ENCODE data around the gene MICAL3.
"Not testable (repeated sequence)": the region's sequence is repeated elsewhere in the genome, so short reads cannot be mapped to it uniquely, and the experiment has no call there.

The MICAL3 gene

GRCh38 chr22:17997456-17997855 is 26.9 kb downstream of the MICAL3 start:
- no peak for DNase-seq
- Histone ChIP-seq H3K4me3 (ENCODE audit: low read depth, low read length) (no peak overlapping the region), H3K9me3 (no peaks in the 10 kb centered on the region), H3K4me1 (no peaks in the 10 kb centered on the region), H3K27me3 (no peaks in the 10 kb centered on the region), H3K36me3 (no peaks in the 10 kb centered on the region)
- TF ChIP-seq CTCF (IDR thresholded peaks at IDR 0.05; ENCODE audit: low read depth, low read length), result no peak

GRCh38 chr22:17995256-17995655 is 29.1 kb downstream of the MICAL3 start:
- H3K4me3 ChIP-seq (ENCODE audit: low read depth, low read length); DNase-seq; H3K9me3 ChIP-seq; H3K36me3 ChIP-seq; H3K4me1 ChIP-seq; H3K27me3 ChIP-seq: not testable (repeated sequence)

GRCh38 chr22:17994424-17995108 is 29.8 kb downstream of the MICAL3 start:
- DNase-seq, result no peak
- no peaks in the 10 kb centered on the region for H3K4me1 ChIP-seq
- no peak for TF ChIP-seq CTCF (IDR thresholded peaks at IDR 0.05; ENCODE audit: low read depth, low read length)
- no peaks in the 10 kb centered on the region for H3K9me3 ChIP-seq
- H3K27me3 ChIP-seq, result no peaks in the 10 kb centered on the region
- H3K4me3 ChIP-seq (ENCODE audit: low read depth, low read length), result no peak overlapping the region
- H3K36me3 ChIP-seq, result no peaks in the 10 kb centered on the region

GRCh38 chr22:17992976-17993375 is 31.4 kb downstream of the MICAL3 start:
- not testable (repeated sequence) for H3K9me3 ChIP-seq; DNase-seq; H3K4me1 ChIP-seq; H3K4me3 ChIP-seq (ENCODE audit: low read depth, low read length); H3K36me3 ChIP-seq; H3K27me3 ChIP-seq

- not testable (repeated sequence) for H3K36me3 ChIP-seq; H3K4me3 ChIP-seq (ENCODE audit: low read depth, low read length); DNase-seq; H3K27me3 ChIP-seq; H3K9me3 ChIP-seq; H3K4me1 ChIP-seq
Observed at GRCh38 chr22:17991992-17992391, 32.4 kb downstream of the MICAL3 start.

- TF ChIP-seq CTCF (IDR thresholded peaks at IDR 0.05; ENCODE audit: low read depth, low read length), result no peak
- 0 out of 2 replicates have a peak, but pooled peaks cover 2% of the 10 kb centered on the region for H3K4me1 ChIP-seq
- no peaks in the 10 kb centered on the region for H3K27me3 ChIP-seq
- no peaks in the 10 kb centered on the region for H3K9me3 ChIP-seq
- no peak for DNase-seq
- H3K4me3 ChIP-seq (ENCODE audit: low read depth, low read length), result no peak overlapping the region
- no peaks in the 10 kb centered on the region for H3K36me3 ChIP-seq
Observed at GRCh38 chr22:17990942-17991341, 33.4 kb downstream of the MICAL3 start.

- no peak overlapping the region for H3K4me3 ChIP-seq (ENCODE audit: low read depth, low read length)
- no peak for TF ChIP-seq CTCF (IDR thresholded peaks at IDR 0.05; ENCODE audit: low read depth, low read length)
- no peaks in the 10 kb centered on the region for H3K9me3 ChIP-seq
- H3K27me3 ChIP-seq, result no peaks in the 10 kb centered on the region
- DNase-seq, result no peak
- 0 out of 2 replicates have a peak, but pooled peaks cover 2% of the 10 kb centered on the region for H3K4me1 ChIP-seq
- no peaks in the 10 kb centered on the region for H3K36me3 ChIP-seq
Observed at GRCh38 chr22:17990147-17990546, 34.2 kb downstream of the MICAL3 start.

All from BE2C (cell line).